Choroid plexus epithelial cell (primary cell): ENCODE data around the gene FA2H.
A peak's percentile ranks its signal among the peaks of the same experiment; 100 is the strongest.
"Not testable (repeated sequence)": the region's sequence is repeated elsewhere in the genome, so short reads cannot be mapped to it uniquely, and the experiment has no call there.

ENCODE experiments used
- DNase-seq: peaks from one replicate; pipeline ENCODE4 v3.0.0-alpha.2; 2010; ENCODE audit warnings: low read depth
- H3K4me3 ChIP-seq: 2 replicates; pipeline ENCODE4 v1.5.1; 2011; ENCODE audit warnings: low read depth, mild to moderate bottlenecking, control low read depth, low read length, moderate library complexity
- CTCF ChIP-seq: conservative IDR thresholded peaks from 2 replicates; pipeline ENCODE4 v1.5.1; 2011; ENCODE audit warnings: low read depth, mild to moderate bottlenecking, control low read depth, inconsistent platforms, low read length, moderate library complexity

FA2H gene

DNA sequence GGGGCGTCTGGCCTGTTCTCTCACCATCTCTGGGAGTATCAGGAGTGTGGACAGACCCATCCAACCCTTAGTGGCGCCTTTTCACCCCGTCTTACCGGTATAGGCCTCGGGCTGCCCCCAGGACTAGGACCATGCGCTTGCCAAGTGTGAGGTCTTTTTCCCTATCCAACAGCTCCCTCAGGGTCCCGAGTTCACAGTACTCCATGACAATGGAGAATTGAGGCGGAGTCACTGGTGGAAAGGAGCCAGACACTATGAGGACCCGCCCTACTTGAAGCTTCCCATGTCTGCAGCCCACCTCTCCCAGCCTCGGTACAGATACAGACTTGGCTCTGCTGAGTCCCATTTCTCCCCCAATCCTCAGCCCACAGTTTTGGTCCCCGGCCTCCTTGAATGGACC is 92.1 kb downstream of the FA2H start:
- no peak for DNase-seq
- H3K4me3 ChIP-seq: no peak overlapping the region
- TF ChIP-seq CTCF: no peak

DNA sequence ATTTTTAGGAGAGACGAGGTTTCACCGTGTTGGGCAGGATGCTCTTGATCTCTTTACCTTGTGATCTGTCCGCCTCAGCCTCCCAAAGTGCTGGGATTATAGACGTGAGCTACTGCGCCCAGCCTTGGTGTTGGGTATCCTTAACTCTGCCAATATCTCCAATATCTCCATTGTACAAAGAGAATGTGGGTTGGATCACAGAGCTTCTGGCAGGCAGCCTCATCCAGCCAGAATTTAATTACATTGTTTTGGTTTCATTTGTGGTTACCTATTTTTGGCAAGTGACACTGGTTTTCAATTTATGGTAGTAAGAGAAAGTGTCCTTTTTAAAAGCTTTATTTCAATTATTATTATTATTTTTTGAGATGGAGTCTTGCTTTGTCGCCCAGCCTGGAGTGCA is 93.9 kb downstream of the FA2H start:
- TF ChIP-seq CTCF: no peak
- no peak overlapping the region for H3K4me3 ChIP-seq
- DNase-seq: no peak

DNA sequence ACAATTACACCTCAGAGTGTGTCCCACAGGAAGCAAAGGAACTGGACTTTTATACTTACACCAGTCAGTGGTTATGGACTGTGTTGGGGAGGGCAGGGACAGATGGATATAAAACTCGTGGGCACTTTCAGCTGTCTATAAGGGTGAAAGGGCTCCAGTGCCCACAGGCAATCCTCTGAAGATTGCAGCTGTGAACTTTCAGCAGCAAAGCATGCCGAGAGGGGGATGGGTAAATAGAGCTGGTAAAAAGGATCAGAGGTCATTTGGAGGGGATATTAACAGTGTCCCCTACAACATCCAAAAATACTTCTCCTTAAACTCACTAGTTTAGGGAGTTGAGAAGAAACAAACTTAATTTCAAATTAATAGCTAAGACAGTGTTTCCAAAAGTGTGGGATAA is 94.6 kb downstream of the FA2H start:
- DNase-seq: no peak
- no peak overlapping the region for H3K4me3 ChIP-seq
- TF ChIP-seq CTCF: no peak

DNA sequence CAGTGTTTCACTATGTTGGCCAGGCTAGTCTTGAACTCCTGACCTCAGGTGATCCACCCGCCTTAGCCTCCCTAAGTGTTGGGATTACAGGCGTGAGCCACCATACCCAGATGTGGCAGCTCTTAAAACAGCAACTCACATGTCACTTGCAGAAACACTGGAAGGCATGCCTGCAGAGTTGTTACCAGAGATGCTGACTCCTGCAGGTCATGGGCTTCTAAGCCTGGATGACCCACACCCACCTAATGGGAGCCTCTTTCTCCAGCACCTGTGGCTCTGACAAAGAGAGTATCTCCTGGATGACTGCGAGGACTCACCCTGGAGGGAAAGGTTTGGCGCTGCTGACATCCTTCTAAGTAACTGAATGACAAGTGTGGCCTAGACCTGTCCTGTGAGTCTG is 96.8 kb downstream of the FA2H start:
- H3K4me3 ChIP-seq: no peak overlapping the region
- no peak for DNase-seq
- no peak for TF ChIP-seq CTCF

DNA sequence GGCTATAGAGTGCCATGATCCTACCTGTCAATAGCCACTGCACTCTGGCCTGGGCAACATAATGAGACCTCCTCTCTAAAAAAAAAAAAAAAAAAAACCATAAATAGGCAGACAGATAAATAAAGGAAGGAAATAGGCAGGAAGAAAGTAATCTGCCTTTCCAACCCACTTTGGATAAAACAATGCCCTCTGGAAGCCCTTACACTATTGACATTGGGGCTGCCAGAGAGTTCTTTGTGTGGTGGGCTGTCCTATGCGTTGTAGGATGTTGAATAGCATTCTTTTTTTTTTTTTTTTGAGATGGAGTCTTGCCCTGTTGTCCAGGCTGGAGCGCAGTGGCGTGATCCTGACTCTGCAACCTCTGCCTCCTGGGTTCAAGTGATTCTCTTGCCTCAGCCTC is 100.7 kb downstream of the FA2H start:
- H3K4me3 ChIP-seq: no peak overlapping the region
- no peak for DNase-seq
- TF ChIP-seq CTCF: no peak

GRCh38 chr16:74668877-74669276 is 105.7 kb downstream of the FA2H start:
- DNase-seq, H3K4me3 ChIP-seq: not testable (repeated sequence)

GRCh38 chr16:74667255-74667700 is 107.3 kb downstream of the FA2H start:
- DNase-seq: peak; percentile 30
- no peak for TF ChIP-seq CTCF
- H3K4me3 ChIP-seq: peak overlapping the region; percentile 67
